SHP77 (cell line): Measurements from ENCODE around the gene RAB11FIP4.
"Not testable (repeated sequence)": the region's sequence is repeated elsewhere in the genome, so short reads cannot be mapped to it uniquely, and the experiment has no call there.

Source experiments
- DNase-seq, 2 experiments: peaks; one replicate each; lab custom pipeline; 2025; lab: John Stamatoyannopoulos, UW

The RAB11FIP4 gene

GRCh38 chr17:31431852-31432658 lies 40.6 kb downstream of the RAB11FIP4 start:
- DNase-seq, result no peak

- no peak for DNase-seq
Measured at GRCh38 chr17:31433091-31433790, 41.8 kb downstream of the RAB11FIP4 start.

DNA sequence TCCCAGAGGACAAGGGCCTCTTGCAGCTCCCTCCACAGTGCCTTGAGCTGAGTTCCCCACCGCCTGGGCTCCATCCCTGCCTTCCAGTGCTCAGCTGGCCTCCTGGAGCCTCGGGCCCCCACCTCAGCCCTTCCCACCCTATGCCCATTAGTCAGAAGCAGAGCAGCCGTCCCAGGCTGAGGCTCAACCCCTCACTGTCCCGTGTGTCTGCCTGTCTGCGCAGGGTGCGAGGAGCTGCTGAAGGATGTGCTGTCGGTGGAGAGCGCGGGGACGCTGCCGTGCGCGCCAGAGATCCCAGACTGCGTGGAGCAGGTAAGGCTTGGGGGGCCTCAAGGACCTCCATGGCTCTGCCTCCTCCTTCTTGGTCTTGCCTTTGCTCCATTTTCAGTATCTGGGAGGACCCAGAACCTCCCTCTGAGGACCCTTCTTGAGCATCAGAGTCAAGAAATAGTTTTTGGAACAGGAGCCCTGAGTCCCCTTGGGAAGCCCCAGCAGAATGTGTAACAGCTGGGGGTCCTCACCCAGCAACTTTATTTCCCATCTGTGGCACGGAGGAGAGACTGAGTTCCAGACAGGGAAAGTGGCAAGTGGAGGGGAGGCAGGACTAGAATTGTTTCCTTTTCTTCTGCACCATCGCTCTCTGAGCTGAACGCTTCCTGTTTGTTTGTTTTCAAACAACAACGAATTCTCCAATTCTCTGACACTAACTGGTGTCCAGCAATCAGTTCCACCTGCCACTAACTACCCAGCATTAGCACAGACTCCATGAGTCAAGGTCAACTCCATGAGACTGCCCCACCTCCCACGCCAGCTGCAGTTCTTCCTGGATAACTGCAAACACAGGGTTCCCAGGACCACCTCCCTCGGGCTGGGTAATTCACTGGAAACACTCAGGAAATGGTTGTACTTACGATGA lies 42.6 kb downstream of the RAB11FIP4 start:
- no peak for DNase-seq

- DNase-seq, result no peak
Measured at GRCh38 chr17:31434727-31435050, 43.2 kb downstream of the RAB11FIP4 start.

DNA sequence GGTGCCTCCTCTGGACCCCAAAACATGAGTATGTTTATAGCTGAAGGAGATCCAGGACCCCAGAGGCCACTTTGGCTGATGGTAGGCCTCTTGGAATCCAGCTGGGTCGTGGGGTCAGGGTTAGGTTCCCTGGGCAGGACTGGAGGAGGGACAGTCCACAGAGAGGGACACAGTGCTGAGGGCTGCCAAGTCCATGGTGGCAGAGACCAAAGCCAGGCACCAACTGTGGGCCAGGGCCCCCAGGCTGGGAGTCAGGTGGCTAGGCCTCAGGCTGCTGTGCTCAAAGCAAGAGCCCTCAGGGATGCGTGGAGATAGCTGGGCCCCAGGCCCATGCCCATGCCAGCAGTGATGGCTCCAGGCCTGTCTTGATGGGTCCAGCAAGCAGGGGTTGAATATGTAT lies 44.1 kb downstream of the RAB11FIP4 start:
- no peak for DNase-seq

GRCh38 chr17:31437720-31438400 lies 46.4 kb downstream of the RAB11FIP4 start:
- no peak for DNase-seq

GRCh38 chr17:31439716-31440115 lies 48.2 kb downstream of the RAB11FIP4 start:
- DNase-seq, result no peak

DNA sequence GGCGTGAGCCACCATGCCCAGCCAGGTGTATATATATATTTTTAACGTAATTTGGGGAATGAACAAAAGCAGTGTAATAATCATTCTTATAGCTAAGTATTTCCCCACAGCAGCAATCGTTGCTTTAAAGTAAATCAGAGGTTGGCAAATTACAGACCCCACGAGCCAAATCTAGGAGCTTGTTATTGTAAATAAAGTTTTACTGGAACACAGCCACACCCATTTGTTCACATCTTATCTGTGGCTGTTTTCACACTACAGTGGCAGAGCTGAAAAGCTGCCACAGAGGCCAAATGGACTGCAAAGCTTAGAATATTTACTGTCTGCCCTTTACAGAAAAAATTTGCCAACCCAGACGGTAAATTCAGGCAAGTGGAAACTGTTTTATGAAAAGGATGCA lies 50.8 kb downstream of the RAB11FIP4 start:
- DNase-seq, result no peak

DNA sequence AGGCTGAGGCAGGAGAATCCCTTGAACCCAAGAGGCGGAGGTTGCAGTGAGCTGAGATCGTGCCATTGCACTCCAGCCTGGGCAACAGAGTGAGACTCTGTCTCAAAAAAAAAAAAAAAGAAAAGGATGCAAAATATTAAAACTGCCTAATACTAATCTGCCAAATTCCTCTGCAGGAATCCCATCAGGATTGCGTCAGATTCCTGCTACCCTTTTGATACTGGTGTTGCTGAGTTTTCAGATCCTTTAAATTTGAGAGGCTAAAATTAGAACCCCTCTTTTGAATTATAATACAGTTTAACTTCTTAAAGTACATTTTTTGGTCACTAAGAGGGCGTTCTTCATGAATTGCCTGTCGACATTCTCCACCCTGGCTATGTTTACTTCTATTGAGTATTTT lies 51.4 kb downstream of the RAB11FIP4 start:
- not testable (repeated sequence) for DNase-seq

DNA sequence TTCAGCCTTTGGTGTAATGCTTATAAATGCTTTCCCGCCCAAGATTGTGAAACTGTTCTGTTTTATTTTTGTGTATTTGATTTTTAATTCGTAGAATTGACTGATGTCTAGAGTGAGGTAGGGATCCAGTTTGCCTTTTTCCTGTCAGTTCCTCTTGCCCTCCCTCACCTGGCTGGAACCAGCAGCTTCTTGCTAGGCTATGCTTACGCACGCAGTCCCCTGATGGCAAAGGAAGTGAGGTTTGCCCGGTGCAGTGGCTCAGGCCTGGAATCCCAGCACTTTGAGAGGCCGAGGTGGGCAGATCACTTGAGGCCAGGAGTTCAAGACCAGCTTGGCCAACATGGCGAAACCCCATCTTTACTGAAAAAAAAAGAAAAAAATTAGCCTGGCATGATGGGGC lies 51.9 kb downstream of the RAB11FIP4 start:
- no peak for DNase-seq

DNA sequence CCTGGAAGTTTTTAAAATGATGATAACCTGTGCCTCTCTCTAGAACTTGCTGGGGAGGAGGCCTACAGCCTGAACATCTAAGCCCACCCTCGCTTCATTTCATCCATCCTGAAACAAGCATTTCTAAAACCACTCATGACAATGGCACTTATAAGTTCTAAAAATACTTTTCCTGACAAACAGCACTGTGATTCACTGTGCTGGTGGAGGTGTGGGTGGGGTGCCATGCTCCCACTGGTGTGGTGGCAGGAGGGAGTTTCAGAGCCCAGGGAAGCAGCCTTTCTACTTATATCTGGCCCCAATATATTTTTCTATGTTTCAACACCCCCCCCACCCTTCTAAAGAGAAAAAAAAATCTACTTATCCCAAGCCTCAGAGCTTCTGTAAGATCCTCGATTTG lies 52.6 kb downstream of the RAB11FIP4 start:
- DNase-seq, result no peak

DNA sequence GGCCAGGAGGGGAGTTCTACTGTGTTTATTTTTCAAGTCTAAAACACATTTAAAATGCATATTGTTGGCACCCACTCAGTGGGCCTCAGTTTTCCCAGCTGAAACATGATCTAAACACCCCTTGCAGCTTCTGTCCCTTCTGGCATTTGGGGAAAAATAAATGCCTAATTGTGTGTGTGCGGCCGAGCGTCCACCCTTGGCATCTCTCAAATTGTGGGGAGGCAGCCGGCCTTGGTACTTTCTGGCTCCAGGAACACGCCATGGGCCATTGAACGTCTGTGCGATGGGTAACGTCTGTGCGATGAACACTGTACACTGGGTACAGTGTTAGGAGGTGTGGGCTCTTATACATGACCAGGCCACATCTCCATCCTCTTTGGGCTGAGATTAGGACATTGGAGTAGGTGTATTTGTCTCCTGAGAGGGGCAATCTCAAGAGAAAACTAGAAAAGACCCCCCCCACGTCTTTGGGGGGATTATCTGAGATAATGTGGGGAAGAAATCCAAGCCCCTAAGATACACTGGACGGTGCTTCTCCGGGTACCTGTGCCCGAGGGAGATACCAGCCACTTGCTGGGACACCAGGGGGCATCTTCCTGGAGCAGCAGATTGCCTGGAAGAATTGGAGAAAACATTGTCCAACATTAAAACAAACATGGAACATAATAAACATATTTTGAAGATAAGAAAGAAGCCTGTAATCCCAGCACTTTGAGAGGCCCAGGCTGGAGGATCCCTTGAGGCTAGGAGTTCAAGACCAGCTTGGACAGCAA lies 54.9 kb downstream of the RAB11FIP4 start:
- DNase-seq, result no peak

GRCh38 chr17:31448467-31449077 lies 57.1 kb downstream of the RAB11FIP4 start:
- DNase-seq, result no peak

GRCh38 chr17:31449111-31449510 lies 57.6 kb downstream of the RAB11FIP4 start:
- DNase-seq, result no peak

DNA sequence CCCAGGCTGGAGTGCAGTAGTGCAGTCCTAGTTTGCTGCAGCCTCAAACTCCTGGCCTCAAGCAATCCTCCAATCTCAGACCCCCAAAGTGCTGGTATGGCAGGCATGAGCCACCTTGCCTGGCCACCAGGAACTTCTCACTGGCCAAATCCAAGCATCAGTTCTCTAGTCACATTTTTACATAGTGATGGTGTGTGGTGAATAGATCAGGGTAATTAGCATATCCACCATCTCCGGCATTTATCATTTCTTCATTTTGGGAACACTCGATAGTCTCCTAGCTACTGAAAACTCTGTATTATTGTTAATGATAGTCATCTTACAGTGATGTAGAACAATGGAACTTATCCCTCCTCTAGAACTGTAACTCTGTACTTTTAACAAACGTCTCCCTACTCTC lies 58.3 kb downstream of the RAB11FIP4 start:
- no peak for DNase-seq

- DNase-seq, result no peak
Measured at GRCh38 chr17:31452101-31452500, 60.6 kb downstream of the RAB11FIP4 start.

- DNase-seq, result no peak
Measured at GRCh38 chr17:31452561-31453110, 61.2 kb downstream of the RAB11FIP4 start.

GRCh38 chr17:31453896-31454295 lies 62.4 kb downstream of the RAB11FIP4 start:
- no peak for DNase-seq

- DNase-seq, result no peak
Measured at GRCh38 chr17:31456814-31457213, 65.3 kb downstream of the RAB11FIP4 start.
